GM18499 (cell line): ENCODE results near the gene CEP131.
"Not testable (repeated sequence)": the region's sequence is repeated elsewhere in the genome, so short reads cannot be mapped to it uniquely, and the experiment has no call there.

Source experiments
- ATAC-seq: cut with Tn5 transposase; IDR thresholded peaks from one replicate; pipeline ENCODE4 v1.9.1; 2021; ENCODE audit warnings: moderate number of reproducible peaks; ENCODE audit not compliant: insufficient read depth, unreplicated experiment

The CEP131 gene

GRCh38 chr17:81228834-81229665 lies 6.3 kb upstream of the CEP131 start:
- no peak for ATAC-seq

GRCh38 chr17:81228420-81228819 lies 5.7 kb upstream of the CEP131 start:
- ATAC-seq = no peak

GRCh38 chr17:81227630-81228029 lies 4.9 kb upstream of the CEP131 start:
- not testable (repeated sequence) for ATAC-seq

GRCh38 chr17:81223762-81224130 lies 981 bp upstream of the CEP131 start:
- no peak for ATAC-seq

GRCh38 chr17:81222620-81222905 lies 202 bp downstream of the CEP131 start:
- ATAC-seq = no peak

- ATAC-seq = no peak
Observed at GRCh38 chr17:81221842-81222619, 734 bp downstream of the CEP131 start.

GRCh38 chr17:81221371-81221841 lies 1.4 kb downstream of the CEP131 start:
- no peak for ATAC-seq

GRCh38 chr17:81219476-81220180 lies 3.1 kb downstream of the CEP131 start:
- ATAC-seq = no peak

GRCh38 chr17:81218991-81219390 lies 3.8 kb downstream of the CEP131 start:
- no peak for ATAC-seq

- ATAC-seq = no peak
Observed at GRCh38 chr17:81218459-81218858, 4.3 kb downstream of the CEP131 start.

GRCh38 chr17:81217491-81217890 lies 5.3 kb downstream of the CEP131 start:
- no peak for ATAC-seq

GRCh38 chr17:81213978-81214377 lies 8.8 kb downstream of the CEP131 start:
- no peak for ATAC-seq

GRCh38 chr17:81212365-81212764 lies 10.4 kb downstream of the CEP131 start:
- ATAC-seq = no peak

GRCh38 chr17:81210868-81211267 lies 11.9 kb downstream of the CEP131 start:
- no peak for ATAC-seq

- ATAC-seq = no peak
Observed at GRCh38 chr17:81210466-81210865, 12.3 kb downstream of the CEP131 start.

GRCh38 chr17:81209141-81209540 lies 13.6 kb downstream of the CEP131 start:
- no peak for ATAC-seq

GRCh38 chr17:81208651-81209050 lies 14.1 kb downstream of the CEP131 start:
- ATAC-seq = no peak

- no peak for ATAC-seq
Observed at GRCh38 chr17:81207610-81208581, 14.9 kb downstream of the CEP131 start.

- ATAC-seq = no peak
Observed at GRCh38 chr17:81206657-81207056, 16.1 kb downstream of the CEP131 start.

- no peak for ATAC-seq
Observed at GRCh38 chr17:81206166-81206565, 16.6 kb downstream of the CEP131 start.
